HUES48 (cell line): ENCODE data around the gene AMOTL2.

Experiments
- H3K27ac ChIP-seq: one replicate; pipeline ENCODE4 v1.7.0; 2013; ENCODE audit warnings: low read depth, low read length, inconsistent platforms
- H3K27me3 ChIP-seq: 2 replicates; pipeline ENCODE4 v1.6.1; 2013; ENCODE audit warnings: mild to moderate bottlenecking, low read length; ENCODE audit not compliant: control insufficient read depth, insufficient read depth
- H3K36me3 ChIP-seq: 2 replicates; pipeline ENCODE4 v1.6.1; 2013; ENCODE audit warnings: low read length; ENCODE audit not compliant: control insufficient read depth, insufficient read depth
- H3K4me1 ChIP-seq: 2 replicates; pipeline ENCODE4 v1.6.1; 2013; ENCODE audit warnings: mild to moderate bottlenecking, low read length; ENCODE audit not compliant: control insufficient read depth, insufficient read depth
- H3K4me3 ChIP-seq: 2 replicates; pipeline ENCODE4 v1.5.1; 2013; ENCODE audit warnings: mild to moderate bottlenecking, low read depth, low read length
- H3K9ac ChIP-seq: 2 replicates; pipeline ENCODE4 v1.6.1; 2013; ENCODE audit warnings: mild to moderate bottlenecking, low read depth, low read length, moderate library complexity
- H3K9me3 ChIP-seq: 2 replicates; pipeline ENCODE4 v1.6.1; 2013; ENCODE audit warnings: low read length; ENCODE audit not compliant: control insufficient read depth, insufficient read depth

AMOTL2 gene

DNA sequence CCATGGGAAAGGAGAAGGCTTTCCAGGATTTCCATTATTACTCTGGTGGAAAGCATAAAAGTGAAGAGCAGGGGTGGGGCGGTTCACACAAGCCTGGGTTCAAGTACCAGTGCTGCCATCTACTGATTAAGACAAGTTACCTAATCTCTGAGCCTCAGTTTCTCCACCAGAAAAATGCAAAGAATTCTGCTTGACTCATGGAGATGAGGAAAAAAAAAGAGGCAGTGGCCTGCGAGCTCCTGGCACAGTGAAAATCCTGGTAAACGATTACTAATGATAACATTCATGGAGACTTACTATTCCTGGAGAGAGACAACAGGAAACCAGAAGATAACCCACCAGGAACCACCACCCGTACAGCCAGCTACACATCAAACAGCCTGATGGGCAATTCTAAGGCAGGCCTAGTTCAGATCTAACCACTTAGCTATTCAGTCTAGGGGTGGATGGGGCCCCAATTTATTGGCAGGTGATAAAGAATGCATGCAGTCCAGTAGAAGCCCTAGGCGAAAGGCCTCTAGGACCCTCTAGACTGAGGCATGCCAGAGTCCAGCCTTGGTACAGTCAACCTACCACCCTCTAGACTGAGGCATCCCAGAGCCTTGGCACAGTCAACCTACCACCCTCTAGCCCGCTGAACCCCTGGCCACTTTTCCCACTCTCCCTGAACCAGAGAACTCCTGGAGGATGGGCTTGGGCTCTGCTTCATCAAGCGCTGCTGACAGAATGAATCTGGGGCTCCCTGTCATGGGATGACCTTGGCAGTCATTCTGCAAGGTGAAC is 2.5 kb downstream of the AMOTL2 start:
- Histone ChIP-seq H3K4me1 (peaks cover 27% of the 10 kb centered on the region), H3K9ac (no peak overlapping the region), H3K9me3 (no peaks in the 10 kb centered on the region), H3K27me3 (peaks cover 21% of the 10 kb centered on the region), H3K27ac (no peak overlapping the region), H3K4me3 (peak overlapping the region; percentile 74), H3K36me3 (peaks cover 51% of the 10 kb centered on the region)

DNA sequence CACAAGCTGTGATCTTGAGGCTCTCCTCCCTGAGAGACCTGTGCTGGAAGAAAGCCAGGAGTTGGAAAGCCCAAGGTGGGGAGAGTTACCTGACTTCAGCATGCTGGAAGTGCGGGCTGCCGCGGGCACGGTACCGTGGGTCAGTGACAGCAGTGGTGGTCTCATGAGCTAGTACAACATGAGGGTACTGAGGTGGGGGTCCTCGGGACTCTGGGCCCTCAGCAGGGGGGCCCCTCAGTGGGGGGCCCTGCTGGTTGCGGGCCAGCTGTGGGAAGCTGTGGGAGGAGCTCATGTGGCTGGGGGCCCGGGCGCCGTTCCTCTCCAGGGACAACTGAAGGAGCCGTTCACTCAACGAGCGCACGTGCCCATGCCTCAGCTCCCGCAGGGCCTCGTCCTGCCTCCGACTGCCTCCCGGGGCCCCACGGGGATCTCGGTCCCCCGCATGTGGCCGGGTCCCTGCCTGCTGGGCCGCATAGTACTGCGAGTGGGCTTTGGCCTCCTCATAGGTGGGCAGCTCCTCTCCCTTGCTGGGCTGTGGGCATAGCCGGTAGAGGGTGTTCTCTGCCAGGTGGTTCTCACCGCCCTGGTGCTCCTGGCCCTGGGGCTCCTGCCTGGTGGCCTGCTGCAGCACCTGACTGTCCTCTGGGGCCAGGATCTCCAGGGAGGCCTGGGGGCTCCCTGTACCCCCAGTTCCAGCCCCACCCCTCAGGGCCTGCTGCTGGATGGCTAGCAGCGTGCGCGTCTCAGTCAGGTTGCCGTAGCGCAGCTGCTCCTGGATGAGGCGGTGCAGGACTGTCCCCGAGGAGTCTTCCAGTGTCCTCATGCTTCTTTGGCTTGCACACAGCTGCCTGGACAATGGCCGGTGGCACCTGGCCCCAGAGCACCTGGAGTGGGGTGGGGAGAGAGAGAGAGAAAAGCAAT is 3.4 kb downstream of the AMOTL2 start:
- Histone ChIP-seq H3K4me1 (peaks cover 29% of the 10 kb centered on the region), H3K36me3 (peaks cover 60% of the 10 kb centered on the region), H3K9me3 (no peaks in the 10 kb centered on the region), H3K27ac (no peak overlapping the region), H3K9ac (no peak overlapping the region), H3K4me3 (no peak overlapping the region), H3K27me3 (peaks cover 12% of the 10 kb centered on the region)

DNA sequence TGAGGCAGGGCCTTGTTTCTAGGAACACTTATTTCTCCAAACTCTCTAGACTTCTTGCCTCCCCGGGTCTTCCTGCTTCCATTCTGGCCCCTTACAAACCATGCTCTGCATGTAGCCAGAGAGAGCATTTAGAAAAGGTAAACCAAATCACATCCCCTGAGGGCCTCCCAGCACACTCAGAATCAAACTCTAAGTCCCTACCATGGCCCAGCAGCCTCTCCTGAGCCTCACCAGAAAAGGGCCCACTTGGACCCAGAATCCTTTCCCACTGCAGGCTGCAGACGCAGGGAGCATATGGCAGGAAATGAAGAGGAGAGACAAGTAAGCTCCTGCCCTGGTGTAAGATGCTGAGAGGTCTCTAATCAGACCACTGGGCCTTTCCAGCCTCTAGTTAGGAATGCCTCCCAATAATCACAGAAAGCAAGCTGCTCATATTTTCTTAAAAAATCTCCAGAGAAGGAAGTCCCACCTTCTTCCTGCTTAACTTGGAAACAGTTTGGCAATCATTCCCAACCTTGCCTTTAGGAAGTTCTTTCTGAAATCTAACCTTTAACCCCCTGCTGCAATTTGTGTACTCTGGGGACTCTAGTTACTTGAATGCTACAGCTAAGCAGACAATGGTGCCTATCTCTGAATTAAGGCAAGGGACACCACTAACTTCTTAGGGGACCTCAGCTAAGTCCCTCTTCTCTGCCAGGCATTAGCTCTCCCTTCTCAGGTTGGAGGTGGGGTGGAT is 4.2 kb downstream of the AMOTL2 start:
- Histone ChIP-seq H3K27ac (no peak overlapping the region), H3K4me3 (no peak overlapping the region)

DNA sequence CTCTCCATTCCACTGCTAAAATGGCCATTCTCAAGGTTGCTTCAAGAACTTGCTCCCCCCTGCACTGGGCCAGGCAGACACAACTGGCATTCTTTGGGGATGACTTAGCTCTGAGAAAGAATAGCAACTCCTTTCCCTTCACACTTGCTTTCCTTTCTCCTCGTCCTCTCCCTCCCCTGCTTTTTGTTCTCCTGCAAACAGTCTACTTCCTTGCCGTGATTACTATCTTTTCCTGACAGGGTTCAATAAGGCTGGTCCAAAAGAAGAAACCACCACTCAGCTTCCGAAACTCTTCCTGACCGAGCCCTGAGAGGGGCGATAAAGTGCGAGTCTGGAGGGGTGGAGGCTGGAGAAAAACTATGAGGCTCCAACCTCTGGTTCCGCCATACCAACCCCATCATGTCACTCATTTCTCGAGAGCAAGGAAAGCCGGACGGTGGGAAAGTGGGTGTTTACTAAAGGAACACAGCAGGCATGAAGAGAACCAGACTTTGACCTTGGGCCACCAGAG is 5.0 kb downstream of the AMOTL2 start:
- H3K27ac ChIP-seq = peak overlapping the region; percentile 44
- no peak overlapping the region for H3K9ac ChIP-seq
- no peak overlapping the region for H3K4me3 ChIP-seq
- H3K9me3 ChIP-seq = no peaks in the 10 kb centered on the region
- H3K36me3 ChIP-seq = peaks cover 70% of the 10 kb centered on the region
- H3K4me1 ChIP-seq = peaks cover 36% of the 10 kb centered on the region
- H3K27me3 ChIP-seq = peaks cover 7% of the 10 kb centered on the region

More for the DNA sequence above, 4.2 kb downstream of the AMOTL2 start:
- Histone ChIP-seq H3K27me3 (peaks cover 7% of the 10 kb centered on the region), H3K9me3 (no peaks in the 10 kb centered on the region), H3K36me3 (peaks cover 68% of the 10 kb centered on the region), H3K4me1 (peaks cover 29% of the 10 kb centered on the region), H3K9ac (no peak overlapping the region)

DNA sequence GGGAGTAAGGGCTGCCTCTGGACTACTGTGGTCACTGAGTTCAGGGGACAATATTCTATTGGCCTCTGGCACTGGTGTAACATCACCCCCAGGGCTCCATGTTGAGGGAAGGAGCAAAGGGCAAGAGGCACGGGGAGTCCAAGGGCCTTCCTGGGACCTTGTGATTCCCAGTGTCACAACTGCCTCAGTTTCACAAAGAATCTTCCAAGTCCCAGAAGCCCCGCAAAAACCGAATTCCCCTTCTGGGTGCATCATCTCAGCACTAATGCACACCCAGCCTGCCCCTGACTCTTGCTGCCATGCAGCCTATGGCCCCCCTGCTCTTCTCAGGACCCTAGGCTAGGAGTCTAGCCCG is 5.5 kb downstream of the AMOTL2 start:
- Histone ChIP-seq H3K4me1 (peaks cover 39% of the 10 kb centered on the region), H3K36me3 (peaks cover 70% of the 10 kb centered on the region), H3K4me3 (no peak overlapping the region), H3K9ac (no peak overlapping the region), H3K9me3 (no peaks in the 10 kb centered on the region), H3K27ac (peak overlapping the region; percentile 44), H3K27me3 (peaks cover 7% of the 10 kb centered on the region)

DNA sequence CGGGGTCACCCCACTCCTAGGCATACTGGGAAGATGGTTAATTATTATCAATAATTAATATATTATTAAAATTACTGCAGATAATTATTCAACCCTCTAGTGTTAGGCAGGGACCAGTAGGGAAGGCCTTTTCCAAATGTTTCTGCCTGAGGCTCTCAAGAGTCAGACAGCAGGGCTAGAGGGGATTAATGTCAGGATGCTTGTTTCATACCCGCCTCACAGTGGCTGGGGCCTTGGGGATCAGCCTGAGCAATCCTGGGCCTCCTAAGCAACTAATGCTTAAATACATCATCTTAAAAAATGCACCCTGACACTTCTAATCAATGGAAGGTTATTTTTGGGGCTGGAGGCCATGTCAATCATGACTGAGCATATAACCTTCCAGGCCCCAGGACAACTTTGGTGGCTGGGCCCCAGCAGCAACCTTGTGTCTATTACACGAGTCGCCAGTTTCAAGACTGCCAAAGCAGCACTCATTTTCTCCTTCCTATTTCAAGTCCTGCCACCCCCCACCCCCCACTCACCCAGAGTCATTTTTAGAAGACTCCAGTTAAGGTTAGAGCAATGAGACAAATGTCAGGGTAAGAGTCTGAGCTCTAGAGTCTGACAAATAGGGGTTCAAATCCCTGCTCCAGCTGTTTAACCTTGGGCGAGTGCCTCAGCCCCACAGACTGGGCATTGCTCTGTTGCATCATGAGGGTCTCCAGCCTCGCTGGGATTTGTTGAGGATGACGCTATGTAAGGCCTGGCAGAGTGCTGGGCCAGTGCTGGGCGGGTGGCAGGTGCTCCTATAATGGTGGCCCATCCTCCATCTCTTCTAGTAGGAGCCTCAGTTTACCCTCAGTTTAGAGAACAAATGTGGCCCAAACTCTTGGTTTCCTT is 6.1 kb downstream of the AMOTL2 start:
- H3K9ac ChIP-seq = no peak overlapping the region

DNA sequence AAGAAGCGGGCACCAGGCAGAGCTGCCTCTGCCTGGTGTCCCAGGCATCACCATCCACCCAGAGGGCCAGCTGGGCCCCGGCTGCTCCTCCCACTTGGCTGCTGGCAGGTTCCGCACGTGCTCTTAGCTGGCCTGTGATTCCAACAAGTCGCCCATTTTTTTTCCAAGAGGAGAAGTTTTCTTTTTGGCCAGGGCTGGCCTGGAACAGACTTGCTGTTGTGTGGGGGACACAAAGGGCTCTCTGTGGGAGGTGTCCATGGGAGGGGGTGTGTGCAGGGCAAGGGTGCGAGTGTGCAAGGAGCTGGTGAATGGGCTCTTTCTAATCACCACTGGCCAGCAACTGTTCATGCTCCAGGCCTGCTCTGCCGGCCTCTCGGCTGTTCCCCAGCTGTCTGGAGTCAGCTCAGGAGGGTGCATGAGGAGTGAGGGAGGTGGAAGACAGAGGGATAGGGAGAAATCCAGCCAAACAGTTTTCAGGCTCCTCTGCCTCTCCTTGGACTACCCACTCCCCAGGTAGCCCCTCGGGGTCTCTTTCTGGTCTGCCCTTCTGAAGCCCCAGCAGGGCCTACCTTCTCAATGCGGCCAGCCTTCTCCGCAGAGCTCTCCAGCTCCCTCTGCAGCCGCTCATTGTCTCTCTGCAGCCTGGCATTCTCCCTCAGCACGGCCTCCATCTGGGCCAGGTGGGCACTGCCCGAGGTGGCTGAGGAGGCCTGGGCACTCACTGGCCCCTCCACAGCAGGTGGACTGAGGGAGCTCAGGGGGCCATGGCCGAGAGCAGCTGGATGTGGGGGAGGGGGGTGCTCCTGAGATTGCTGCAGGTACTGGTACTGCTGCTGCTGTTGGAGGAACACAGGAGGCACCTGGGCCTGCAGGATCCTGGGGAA is 7.1 kb downstream of the AMOTL2 start:
- Histone ChIP-seq H3K4me3 (no peak overlapping the region), H3K27ac (no peak overlapping the region), H3K9ac (no peak overlapping the region), H3K36me3 (peaks cover 85% of the 10 kb centered on the region), H3K27me3 (peaks cover 2% of the 10 kb centered on the region), H3K4me1 (peaks cover 49% of the 10 kb centered on the region), H3K9me3 (no peaks in the 10 kb centered on the region)

More for the DNA sequence above, 6.1 kb downstream of the AMOTL2 start:
- Histone ChIP-seq H3K36me3 (peaks cover 76% of the 10 kb centered on the region), H3K4me3 (no peak overlapping the region), H3K27me3 (peaks cover 7% of the 10 kb centered on the region), H3K9me3 (no peaks in the 10 kb centered on the region), H3K27ac (peak overlapping the region; percentile 44), H3K4me1 (peaks cover 45% of the 10 kb centered on the region)

DNA sequence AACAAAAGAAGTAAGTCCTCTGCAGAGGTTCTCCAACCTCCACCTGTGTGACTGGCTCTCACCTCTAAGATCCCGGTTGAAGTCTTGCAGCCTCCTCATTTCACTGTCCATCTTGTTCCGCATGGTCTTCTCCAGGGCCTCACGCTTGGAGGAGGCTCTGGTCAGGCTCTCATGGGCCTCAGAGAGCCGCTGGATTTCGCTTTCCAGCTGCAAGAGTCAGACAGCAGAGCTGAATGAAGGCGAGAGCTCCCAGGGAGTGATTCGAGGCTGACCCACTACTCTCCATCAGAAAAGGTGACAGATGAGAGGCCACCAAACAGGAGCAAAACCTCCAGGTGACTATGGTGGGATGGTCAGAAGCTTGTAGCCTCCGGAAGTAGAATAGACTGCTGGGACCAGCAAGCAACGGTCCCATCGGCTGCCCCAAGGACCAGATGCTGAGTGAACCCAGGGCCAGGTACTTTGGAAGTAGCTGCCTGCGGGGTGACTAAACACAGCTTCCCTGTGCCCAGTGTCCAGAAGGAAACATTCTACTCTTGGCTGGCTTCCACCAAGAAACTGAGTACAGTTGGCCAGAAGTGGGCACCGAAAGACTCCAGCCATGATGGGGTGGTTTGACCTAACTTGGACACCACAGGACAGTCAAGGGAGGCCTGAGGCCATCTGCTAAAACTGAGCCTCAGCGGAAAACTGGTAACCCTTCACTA is 7.9 kb downstream of the AMOTL2 start:
- Histone ChIP-seq H3K4me1 (peaks cover 41% of the 10 kb centered on the region), H3K9ac (no peak overlapping the region), H3K36me3 (peaks cover 88% of the 10 kb centered on the region), H3K4me3 (no peak overlapping the region), H3K27me3 (no peaks in the 10 kb centered on the region), H3K27ac (no peak overlapping the region), H3K9me3 (no peaks in the 10 kb centered on the region)

DNA sequence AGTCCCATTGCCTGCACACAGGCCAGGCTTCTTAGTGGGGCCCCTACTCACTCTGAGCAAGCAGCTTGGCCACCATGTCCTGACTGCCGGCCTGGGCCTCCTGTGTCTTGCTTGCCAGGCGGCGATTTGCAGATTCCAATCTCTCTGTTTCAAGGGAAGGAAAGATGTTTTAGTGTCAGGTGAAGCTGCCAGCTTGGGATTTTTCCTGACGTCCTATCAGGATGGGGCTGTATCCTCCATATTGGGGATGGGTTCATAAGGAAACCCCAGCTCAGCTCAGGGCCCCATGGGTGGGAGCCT is 8.5 kb downstream of the AMOTL2 start:
- H3K9ac ChIP-seq = no peak overlapping the region
- no peaks in the 10 kb centered on the region for H3K27me3 ChIP-seq
- H3K4me1 ChIP-seq = peaks cover 39% of the 10 kb centered on the region
- H3K9me3 ChIP-seq = no peaks in the 10 kb centered on the region
- H3K36me3 ChIP-seq = peaks cover 86% of the 10 kb centered on the region
- peak overlapping the region; percentile 85 for H3K27ac ChIP-seq
- no peak overlapping the region for H3K4me3 ChIP-seq
